HUES6 (cell line): ENCODE results near the gene GKN1.

Source experiments
- H3K27ac ChIP-seq: 2 replicates; pipeline ENCODE4 v1.7.0; 2013; ENCODE audit warnings: low read depth, mild to moderate bottlenecking, low read length, inconsistent platforms
- H3K27me3 ChIP-seq: 2 replicates; pipeline ENCODE4 v1.6.1; 2013; ENCODE audit warnings: low read length; ENCODE audit not compliant: control insufficient read depth, insufficient read depth
- H3K36me3 ChIP-seq: 2 replicates; pipeline ENCODE4 v1.6.1; 2013; ENCODE audit warnings: low read length; ENCODE audit not compliant: control insufficient read depth, insufficient read depth
- H3K4me1 ChIP-seq: 2 replicates; pipeline ENCODE4 v1.6.1; 2013; ENCODE audit warnings: low read length; ENCODE audit not compliant: control insufficient read depth, insufficient read depth
- H3K4me3 ChIP-seq: 2 replicates; pipeline ENCODE4 v1.5.1; 2013; ENCODE audit warnings: low read depth, low read length
- H3K9ac ChIP-seq: one replicate; pipeline ENCODE4 v1.6.1; 2013; ENCODE audit warnings: mild to moderate bottlenecking, low read length
- H3K9me3 ChIP-seq: 2 replicates; pipeline ENCODE4 v1.6.1; 2013; ENCODE audit warnings: low read depth, low read length; ENCODE audit not compliant: control insufficient read depth, insufficient read depth

GKN1 gene

DNA sequence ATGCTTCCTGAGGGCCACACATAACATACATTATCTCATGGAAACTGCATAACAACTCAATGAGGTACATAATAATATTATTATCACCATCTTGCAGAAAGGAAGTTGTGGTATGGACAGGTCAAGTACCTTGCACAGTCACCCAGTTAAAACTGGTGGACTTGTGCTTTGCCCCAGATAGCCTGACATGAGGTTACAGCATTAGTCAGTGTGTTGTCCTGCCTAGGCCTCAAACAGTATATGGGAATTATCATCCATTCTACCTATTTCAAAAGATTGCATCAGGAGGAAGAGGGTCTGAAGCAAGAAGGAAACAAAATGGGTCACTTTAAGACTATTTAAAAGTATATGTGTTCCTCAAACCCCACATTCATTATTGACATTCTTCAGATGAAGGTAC lies 33.2 kb downstream of the GKN1 start:
- Histone ChIP-seq H3K9ac (no peak overlapping the region), H3K27me3 (0 out of 2 replicates have a peak, but pooled peaks cover 2% of the 10 kb centered on the region), H3K4me1 (peaks cover 12% of the 10 kb centered on the region; the same call in 1 of the 2 replicates), H3K36me3 (no peaks in the 10 kb centered on the region), H3K4me3 (no peak overlapping the region), H3K27ac (no peak overlapping the region), H3K9me3 (peaks cover 4% of the 10 kb centered on the region; the same call in 1 of the 2 replicates)

DNA sequence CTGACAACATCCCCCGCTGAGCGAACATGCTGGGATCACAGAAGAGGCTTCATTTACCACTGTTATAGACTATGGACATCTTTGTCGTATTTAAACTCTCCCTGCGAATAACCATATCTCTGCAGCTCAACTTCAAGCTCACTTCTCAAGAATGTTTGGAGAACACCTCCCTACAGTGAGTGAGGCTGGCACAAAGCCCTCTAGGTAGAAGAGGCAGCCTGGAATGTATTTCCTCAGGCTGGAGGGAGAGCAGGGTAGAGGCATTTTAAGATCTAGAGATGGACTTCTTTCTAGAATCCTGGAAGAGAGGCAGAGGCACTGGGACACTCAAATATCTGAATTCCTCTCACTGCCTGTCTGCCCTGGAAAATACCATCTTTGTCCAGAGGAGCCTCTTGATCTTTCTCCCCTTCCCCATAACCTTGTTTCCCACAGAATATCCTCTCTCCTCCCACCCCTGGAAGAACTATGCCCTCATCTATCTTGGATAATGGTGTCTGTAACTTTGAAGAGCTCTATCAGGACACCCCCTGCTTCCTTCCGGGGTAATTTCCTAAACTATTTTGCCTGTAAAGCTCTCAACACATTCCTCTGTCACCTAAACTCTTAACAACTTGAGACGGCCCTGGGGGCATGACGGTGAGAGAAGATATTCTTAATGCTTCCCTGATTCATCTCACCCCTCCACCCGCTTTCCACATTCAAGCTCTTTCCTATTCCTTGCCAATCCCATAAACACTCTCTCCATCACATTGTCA lies 36.2 kb downstream of the GKN1 start:
- Histone ChIP-seq H3K4me3 (no peak overlapping the region), H3K9me3 (no peaks in the 10 kb centered on the region), H3K36me3 (no peaks in the 10 kb centered on the region), H3K9ac (peak overlapping the region; percentile 14), H3K27me3 (0 out of 2 replicates have a peak, but pooled peaks cover 2% of the 10 kb centered on the region), H3K4me1 (peaks cover 14% of the 10 kb centered on the region), H3K27ac (no peak overlapping the region)

DNA sequence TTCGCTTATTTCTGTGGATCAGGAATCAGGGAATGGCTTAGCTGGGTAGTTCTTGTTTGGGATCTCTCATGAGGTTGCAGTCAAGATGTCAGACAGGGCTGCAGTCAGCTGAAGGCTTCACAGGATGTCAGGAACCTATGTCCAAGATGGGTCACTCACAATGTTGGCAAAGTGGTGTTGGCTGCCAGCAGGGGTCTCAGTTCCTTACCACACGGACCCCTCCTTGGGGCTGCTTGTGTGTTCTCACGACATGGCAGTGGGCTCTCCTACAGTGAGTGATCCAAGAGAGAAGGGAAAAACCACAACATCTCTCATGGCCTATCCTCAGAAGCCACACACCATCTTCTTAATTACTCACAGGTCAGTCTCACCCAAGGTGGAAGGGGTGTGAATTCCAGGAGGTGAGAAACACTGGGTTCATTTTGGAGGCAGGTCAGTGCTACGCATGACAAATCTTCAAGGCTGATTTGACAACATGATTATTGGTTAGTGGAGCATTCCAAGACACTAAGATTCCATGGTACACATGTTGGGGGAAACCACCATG lies 37.2 kb downstream of the GKN1 start:
- no peak overlapping the region for H3K9ac ChIP-seq
- H3K27me3 ChIP-seq: 0 out of 2 replicates have a peak, but pooled peaks cover 2% of the 10 kb centered on the region
- H3K9me3 ChIP-seq: no peaks in the 10 kb centered on the region
- H3K27ac ChIP-seq: no peak overlapping the region
- peaks cover 14% of the 10 kb centered on the region for H3K4me1 ChIP-seq
- no peak overlapping the region for H3K4me3 ChIP-seq
- no peaks in the 10 kb centered on the region for H3K36me3 ChIP-seq

DNA sequence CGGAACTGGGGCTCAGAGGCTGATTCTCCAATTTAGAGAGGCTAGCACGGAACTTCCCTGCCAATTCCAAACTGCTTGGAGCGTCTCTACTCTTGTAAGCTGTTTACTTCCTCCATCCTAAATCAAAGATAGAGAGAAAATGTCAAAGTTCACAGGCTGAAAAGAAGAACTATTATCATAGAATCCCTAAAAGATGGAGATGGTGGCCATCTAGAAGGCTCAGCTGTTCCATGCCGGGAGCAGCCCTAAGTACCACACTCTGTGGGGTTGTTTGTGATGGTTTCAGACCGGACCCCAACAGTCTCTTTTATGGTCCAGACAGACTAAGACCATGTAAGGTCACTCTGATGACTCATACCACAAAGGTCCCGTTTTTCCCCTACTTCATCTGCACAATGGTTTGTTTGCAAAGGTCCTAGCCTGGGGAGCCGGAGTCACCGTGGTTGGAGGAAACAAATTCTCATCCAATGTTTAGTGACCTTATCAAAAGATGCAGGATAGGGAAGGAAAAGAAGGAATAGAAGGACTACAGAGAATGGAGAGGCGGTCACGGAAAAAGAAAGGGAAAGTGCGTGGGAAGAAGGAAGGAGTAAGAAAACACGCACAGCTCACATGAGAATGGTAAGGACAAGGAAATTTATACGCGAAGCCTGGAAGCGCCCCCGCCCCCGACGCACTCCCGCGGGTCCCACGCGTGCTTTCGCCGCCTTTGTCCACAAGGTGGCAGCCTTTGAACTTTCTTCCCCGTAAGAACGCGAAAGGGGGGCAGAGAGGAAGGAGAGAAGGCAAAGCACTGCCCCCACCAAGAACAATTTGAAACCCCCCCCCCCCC lies 38.1 kb downstream of the GKN1 start:
- Histone ChIP-seq H3K9ac (peak overlapping the region; percentile 9), H3K27ac (no peak overlapping the region; the same call in 1 of the 2 replicates), H3K4me1 (peaks cover 14% of the 10 kb centered on the region), H3K27me3 (0 out of 2 replicates have a peak, but pooled peaks cover 2% of the 10 kb centered on the region), H3K9me3 (no peaks in the 10 kb centered on the region), H3K4me3 (peak overlapping the region; percentile 94), H3K36me3 (no peaks in the 10 kb centered on the region)

DNA sequence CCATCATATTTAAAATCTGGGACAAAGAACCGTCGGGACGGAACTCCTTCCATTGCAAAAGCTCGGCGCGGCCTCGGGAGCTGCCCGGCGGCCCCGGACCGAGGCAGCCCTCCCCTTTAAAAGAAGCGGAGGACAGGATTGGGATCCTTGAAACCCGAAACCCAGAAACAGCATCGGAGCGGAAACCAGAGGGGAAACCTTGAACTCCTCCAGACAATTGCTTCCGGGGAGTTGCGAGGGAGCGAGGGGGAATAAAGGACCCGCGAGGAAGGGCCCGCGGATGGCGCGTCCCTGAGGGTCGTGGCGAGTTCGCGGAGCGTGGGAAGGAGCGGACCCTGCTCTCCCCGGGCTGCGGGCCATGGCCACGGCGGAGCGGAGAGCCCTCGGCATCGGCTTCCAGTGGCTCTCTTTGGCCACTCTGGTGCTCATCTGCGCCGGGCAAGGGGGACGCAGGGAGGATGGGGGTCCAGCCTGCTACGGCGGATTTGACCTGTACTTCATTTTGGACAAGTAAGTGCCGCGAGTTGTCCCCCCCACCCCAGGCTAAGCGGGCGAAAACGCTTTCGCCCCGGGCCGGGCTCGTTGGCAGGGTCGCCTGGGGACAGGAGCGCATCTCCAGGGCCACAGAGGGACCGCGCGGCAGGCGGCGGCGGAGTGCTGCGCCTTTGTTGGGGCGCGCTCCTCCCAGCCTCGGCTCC lies 38.9 kb downstream of the GKN1 start, which contains the start of gene ANTXR1:
Gene ANTXR1, plus strand, starts transcription at position 38 of the 698 bp plus-strand sequence. Its CDS starts 321 bp downstream, at position 359.
- H3K4me1 ChIP-seq: peaks cover 14% of the 10 kb centered on the region
- peak within 1 kb of the TSS; percentile 87 for H3K9ac ChIP-seq
- no peaks in the 10 kb centered on the region for H3K36me3 ChIP-seq
- H3K4me3 ChIP-seq: peak within 1 kb of the TSS; percentile 94
- H3K27ac ChIP-seq: peak within 1 kb of the TSS; percentile 75; the same call in 1 of the 2 replicates
- 0 out of 2 replicates have a peak, but pooled peaks cover 2% of the 10 kb centered on the region for H3K27me3 ChIP-seq
- H3K9me3 ChIP-seq: no peaks in the 10 kb centered on the region

DNA sequence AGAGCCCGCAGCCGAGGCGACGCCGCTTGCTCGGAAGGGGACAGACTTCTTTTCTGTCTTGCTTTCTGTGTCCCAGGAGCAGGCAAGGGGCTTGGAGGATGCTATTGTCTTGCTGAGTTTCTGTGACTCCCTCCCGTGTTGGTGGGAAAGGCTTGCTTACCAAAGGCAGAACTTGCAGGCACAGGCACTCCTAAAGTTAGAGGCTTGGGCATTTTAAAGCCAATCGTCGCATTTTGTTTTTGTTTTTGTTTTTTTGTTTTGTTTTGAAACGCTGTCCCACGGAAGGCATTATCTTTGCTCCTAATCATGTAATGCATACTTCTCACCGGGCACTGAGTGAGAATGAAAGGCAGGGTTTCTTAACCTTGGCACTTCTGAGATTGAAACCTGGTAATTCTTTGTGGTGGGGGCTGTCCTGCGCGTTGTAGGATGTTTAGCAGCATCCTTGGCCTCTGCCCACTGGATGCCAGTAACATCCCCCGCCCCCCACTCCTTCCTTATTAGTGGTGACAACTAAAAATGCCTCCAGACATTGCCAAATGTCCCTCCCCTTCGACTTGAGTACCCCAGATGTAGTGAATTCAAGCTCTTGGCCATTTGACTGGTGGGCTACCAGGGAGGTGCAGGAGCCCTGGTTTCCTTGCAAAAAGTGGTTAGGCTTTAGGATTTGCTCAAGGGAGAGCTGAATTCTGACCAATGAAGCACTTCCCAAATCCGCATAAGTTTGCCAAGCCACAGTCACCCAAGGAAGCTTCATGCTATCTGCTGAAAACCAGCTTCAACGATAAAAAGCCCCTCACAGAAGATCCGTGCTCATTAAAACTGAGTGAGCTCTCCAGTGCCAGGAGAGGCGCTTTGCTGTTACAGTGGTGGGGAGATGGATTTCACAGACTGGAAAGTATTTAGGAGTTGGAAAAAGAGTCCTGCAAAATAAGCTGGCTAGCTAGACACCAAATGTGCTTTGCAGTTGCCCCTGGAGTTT lies 39.7 kb downstream of the GKN1 start:
- H3K4me1 ChIP-seq: peaks cover 17% of the 10 kb centered on the region
- H3K27ac ChIP-seq: no peak overlapping the region; the same call in 1 of the 2 replicates
- H3K9ac ChIP-seq: peak overlapping the region; percentile 87

DNA sequence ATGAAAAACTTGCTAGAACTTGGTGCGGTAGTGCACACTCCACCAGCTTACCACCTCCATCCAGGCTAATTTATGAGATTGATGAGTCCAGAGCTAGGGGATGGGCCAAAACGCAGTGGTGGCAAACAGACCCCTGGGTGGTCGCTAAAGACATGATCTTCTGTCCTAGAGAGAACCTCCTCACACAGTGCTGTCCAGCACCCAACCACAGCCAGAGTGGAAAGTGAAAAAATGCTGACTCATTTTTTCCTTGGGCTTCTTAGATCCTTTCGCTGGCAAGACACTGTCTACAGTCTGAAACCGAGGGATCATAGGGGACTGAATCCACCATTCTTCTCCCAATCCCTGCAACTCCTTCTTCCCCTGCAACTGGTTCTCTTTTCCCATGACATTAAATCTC lies 42.6 kb downstream of the GKN1 start:
- H3K4me3 ChIP-seq: no peak overlapping the region; the same call in 1 of the 2 replicates

More for the DNA sequence above, 39.7 kb downstream of the GKN1 start:
- H3K4me3 ChIP-seq: peak overlapping the region; percentile 94
- 0 out of 2 replicates have a peak, but pooled peaks cover 2% of the 10 kb centered on the region for H3K27me3 ChIP-seq
- H3K9me3 ChIP-seq: no peaks in the 10 kb centered on the region
- H3K36me3 ChIP-seq: no peaks in the 10 kb centered on the region

DNA sequence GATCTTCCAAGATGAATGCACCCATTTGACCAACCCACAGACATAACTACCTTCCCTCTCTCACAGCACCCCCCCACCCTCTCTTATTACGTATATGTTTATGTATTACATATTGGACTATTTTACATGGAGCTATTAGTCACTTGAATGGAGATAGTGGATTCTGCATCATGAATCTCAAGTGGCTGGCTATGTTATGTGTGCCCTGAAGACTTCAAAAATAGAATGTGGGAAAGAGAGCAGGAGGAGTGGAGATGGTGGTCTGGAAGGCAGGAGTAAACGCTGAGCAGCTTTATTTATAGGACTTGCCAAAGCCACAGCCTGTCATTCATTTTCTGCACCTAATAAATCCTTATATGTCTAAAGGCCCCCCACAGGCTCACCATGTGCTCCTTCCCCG lies 43.4 kb downstream of the GKN1 start:
- Histone ChIP-seq H3K36me3 (no peaks in the 10 kb centered on the region), H3K4me3 (no peak overlapping the region), H3K4me1 (peaks cover 11% of the 10 kb centered on the region), H3K27ac (no peak overlapping the region), H3K9me3 (no peaks in the 10 kb centered on the region), H3K9ac (no peak overlapping the region), H3K27me3 (no peaks in the 10 kb centered on the region)

More for the DNA sequence above, 42.6 kb downstream of the GKN1 start:
- Histone ChIP-seq H3K27me3 (no peaks in the 10 kb centered on the region), H3K36me3 (no peaks in the 10 kb centered on the region), H3K27ac (no peak overlapping the region), H3K4me1 (peaks cover 15% of the 10 kb centered on the region), H3K9ac (no peak overlapping the region), H3K9me3 (no peaks in the 10 kb centered on the region)

DNA sequence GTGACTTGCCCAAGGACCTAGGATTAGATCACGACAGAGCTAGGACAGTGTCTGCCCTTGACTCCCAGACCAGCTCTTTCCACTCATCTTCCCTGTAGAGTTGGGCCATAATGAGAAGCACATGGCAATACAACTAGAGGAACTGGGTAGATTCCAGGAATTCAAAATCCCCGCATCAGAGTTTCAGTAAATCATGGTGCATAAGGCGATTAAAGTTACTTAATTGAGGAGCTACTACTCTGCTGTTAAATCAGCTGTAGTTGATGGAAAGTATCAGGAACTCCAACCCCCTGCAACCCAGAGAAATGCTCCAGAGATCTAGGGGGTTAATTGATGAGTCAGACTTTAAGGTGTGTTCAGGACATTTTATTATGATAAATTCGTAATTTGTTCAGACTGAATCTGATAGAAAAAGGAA lies 44.3 kb downstream of the GKN1 start:
- no peaks in the 10 kb centered on the region for H3K27me3 ChIP-seq
- no peak overlapping the region for H3K4me3 ChIP-seq
- no peaks in the 10 kb centered on the region for H3K9me3 ChIP-seq
- H3K4me1 ChIP-seq: peaks cover 11% of the 10 kb centered on the region
- no peak overlapping the region for H3K27ac ChIP-seq
- H3K9ac ChIP-seq: no peak overlapping the region
- no peaks in the 10 kb centered on the region for H3K36me3 ChIP-seq
